Kidney (tissue), 14 donors: Measurements from ENCODE around the gene F12. TPM values are rescaled to one million over a fixed set of nuclear protein-coding genes. Genes with fewer than 3 reads are reported as not detected.

Experiments used
- DNase-seq, 5 donors: peaks; one replicate each; pipeline ENCODE4 v3.0.0-alpha.2; 2013 to 2020
- FAIRE-seq: peaks from 2 replicates; lab custom pipeline; 2012; peaks lifted over from hg19 to GRCh38; lab: Jason Lieb, UNC
- H3K27ac ChIP-seq, 2 donors: one replicate each; pipeline ENCODE4 v1.7.0; 2013; ENCODE audit warnings: low read depth in 2 of 2, low read length in 2 of 2, inconsistent platforms in 1 of 2
- H3K27me3 ChIP-seq: one replicate; pipeline ENCODE4 v1.7.1; 2013; ENCODE audit warnings: low read length, inconsistent platforms; ENCODE audit not compliant: control insufficient read depth, insufficient read depth
- H3K36me3 ChIP-seq, 3 donors: one replicate each; pipeline versions ENCODE4 v1.7.0 to v1.7.1; 2013; ENCODE audit warnings: low read length in 3 of 3, control low read depth in 1 of 3, inconsistent platforms in 1 of 3; ENCODE audit not compliant: insufficient read depth in 3 of 3, control insufficient read depth in 2 of 3
- H3K4me1 ChIP-seq, 3 donors: one replicate each; pipeline versions ENCODE4 v1.7.0 to v1.7.1; 2013; ENCODE audit warnings: low read length in 3 of 3, inconsistent platforms in 1 of 3, low read depth in 1 of 3; ENCODE audit not compliant: control insufficient read depth in 2 of 3, insufficient read depth in 2 of 3
- H3K4me3 ChIP-seq, 3 donors: one replicate each; pipeline versions ENCODE4 v1.7.0 to v1.8.1; 2013; ENCODE audit warnings: low read length in 3 of 3, control low read depth in 1 of 3, inconsistent platforms in 1 of 3
- H3K9ac ChIP-seq, 3 donors: one replicate each; pipeline versions ENCODE4 v1.7.0 to v1.7.1; 2013; ENCODE audit warnings: low read length in 3 of 3, control low read depth in 1 of 3, inconsistent platforms in 1 of 3
- H3K9me3 ChIP-seq, 3 donors: one replicate each; pipeline versions ENCODE4 v1.7.0 to v1.7.1; 2013; ENCODE audit warnings: low read length in 3 of 3, control low read depth in 1 of 3, inconsistent platforms in 1 of 3; ENCODE audit not compliant: control insufficient read depth in 2 of 3, insufficient read depth in 1 of 3
- CTCF ChIP-seq: IDR thresholded peaks from 3 replicates; pipeline ENCODE4 v1.5.1; 2012; ENCODE audit warnings: mild to moderate bottlenecking, moderate library complexity, borderline replicate concordance; ENCODE audit not compliant: insufficient read depth; ENCODE audit errors: extremely low read depth
- intact Hi-C: fragments of 100-400 bp; cut with DNase I; formaldehyde crosslinking; loops from one replicate; pipeline ENCODE4 v1.11.1; 2022
- polyA plus RNA-seq: library from polyadenylated mRNA; stranded (reverse); fragments of 350-450 nt; fragmentation: Illumina TruSeq; extraction: RNeasy Lipid Tissue Mini Kit (QIAGEN cat#74804); gene quantifications from one replicate; pipeline ENCODE4 v1.2.3, GENCODE V29; 2014; ENCODE audit warnings: low read depth, low replicate concordance; ENCODE audit not compliant: insufficient read depth
- total RNA-seq: library from RNA; stranded (reverse); fragmentation: NEBNext Ultra II Directional; extraction: Animal tissue kit (Norgen Biotek cat#: 25700); gene quantifications from one replicate; pipeline ENCODE4 v1.2.1, GENCODE V29; 2021
- donor health status: control.
- donor health status: control.
- donor health status: control.
- donor health status: control.
- donor health status: control.
- donor health status: DM: yes; HTN: yes; CAD: no.
- donor health status: Normal renal cell carcinoma (clear cell type).

The F12 gene
- total and polyA plus RNA-seq, 2 donors from 2014 or later = 3.1 to 4.2 TPM

GRCh38 chr5:177432839-177433657, 23.7 kb upstream of the F12 start:
- TF ChIP-seq CTCF = no peak
- H3K4me1 ChIP-seq = peaks cover 0 to 1% (median under 1%) of the 10 kb centered on the region in 3 donors
- intact Hi-C loops = no loop called here
- H3K9me3 ChIP-seq = no peaks in the 10 kb centered on the region
- no peak overlapping the region for H3K9ac ChIP-seq
- no peaks in the 10 kb centered on the region for H3K27me3 ChIP-seq
- DNase-seq = no peak
- H3K27ac ChIP-seq = no peak overlapping the region
- no peak overlapping the region for H3K4me3 ChIP-seq
- H3K36me3 ChIP-seq = peaks cover 2 to 13% (median 11%) of the 10 kb centered on the region in 3 donors
- FAIRE-seq = no peak

- Histone ChIP-seq H3K9me3 (no peaks in the 10 kb centered on the region), H3K36me3 (peaks cover 0 to 12% (median 11%) of the 10 kb centered on the region in 3 donors), H3K4me3 (no peak overlapping the region), H3K27me3 (no peaks in the 10 kb centered on the region), H3K9ac (no peak overlapping the region), H3K4me1 (peaks cover 3 to 8% (median 8%) of the 10 kb centered on the region in 3 donors), H3K27ac (no peak overlapping the region)
- FAIRE-seq = no peak
- no peak for TF ChIP-seq CTCF
- intact Hi-C loops = no loop called here
- DNase-seq = no peak
Measured at GRCh38 chr5:177432143-177432838, 22.9 kb upstream of the F12 start.

GRCh38 chr5:177431317-177432142, 22.2 kb upstream of the F12 start:
- no peak for TF ChIP-seq CTCF
- intact Hi-C loops = no loop called here
- no peak overlapping the region for H3K27ac ChIP-seq
- peaks cover 0 to 11% (median 10%) of the 10 kb centered on the region in 3 donors for H3K36me3 ChIP-seq
- no peak overlapping the region for H3K9ac ChIP-seq
- FAIRE-seq (no peak), DNase-seq (peak in 1 of 5 donors; percentile 86)
- H3K27me3 ChIP-seq = no peaks in the 10 kb centered on the region
- peaks cover 3 to 11% (median 10%) of the 10 kb centered on the region in 3 donors for H3K4me1 ChIP-seq
- H3K9me3 ChIP-seq = no peaks in the 10 kb centered on the region
- no peak overlapping the region for H3K4me3 ChIP-seq
